K562 (cell line): ENCODE measurements around the gene JAKMIP1. TPM values are rescaled to one million over a fixed set of nuclear protein-coding genes. Genes with fewer than 3 reads are reported as not detected.

Source experiments
- ATAC-seq: fragments of 200-7000 bp; cut with Tn5 transposase; 3 replicates; pipeline ENCODE4 v1.9.1; 2020; ENCODE audit warnings: moderate library complexity
- BruUV-seq: library from RNA; stranded (reverse); fragments of 400-500 nt; replicated peaks from 2 replicates; lab custom pipeline; 2021; lab: Mats Ljungman, UMichigan
- CTCF ChIA-PET: fragments of 300-600 bp; formaldehyde crosslinking; extraction: SDS; loops from one replicate; lab custom pipeline; 2021; ENCODE audit warnings: low intra/inter-chr PET ratio; lab: Yijun Ruan, JAX
- POLR2A ChIA-PET: fragments of 300-600, 350-650 bp; sonication (Branson Sonifier 250); formaldehyde crosslinking; extraction: SDS; loops from one replicate; lab custom pipeline; 2021; ENCODE audit warnings: antibody characterized with exemption, inconsistent platforms; lab: Yijun Ruan, JAX
- DNase-seq, 4 experiments: peaks; one replicate each; pipeline versions ENCODE4 v3.0.0 to v3.0.0-alpha.2; 2011 to 2018; ENCODE audit warnings: low spot score in 3 of 4, mixed read lengths in 3 of 4; ENCODE audit errors: extremely low read depth in 1 of 4
- FAIRE-seq: peaks from 2 replicates; lab custom pipeline; 2011; peaks lifted over from hg19 to GRCh38; lab: Jason Lieb, UNC
- H2AFZ ChIP-seq: 2 replicates; pipeline ENCODE4 v1.6.0; 2011; ENCODE audit warnings: low read depth, low read length, control low read depth, inconsistent platforms
- H3K27ac ChIP-seq: fragments of 200-600 bp; 3 replicates; pipeline ENCODE4 v1.8.0; 2011; ENCODE audit warnings: low read depth, mild to moderate bottlenecking, control low read depth, inconsistent platforms, low read length, moderate library complexity, mixed read lengths; ENCODE audit errors: extremely low read depth
- H3K27me3 ChIP-seq, 2 experiments: fragments of 300-600 bp in 1 of 2; 2 replicates in 1 of 2; 3 replicates in 1 of 2; pipeline versions ENCODE4 v1.6.0 to v1.8.0; 2011; ENCODE audit warnings: inconsistent platforms in 2 of 2, low read length in 2 of 2, mild to moderate bottlenecking in 1 of 2, mixed read lengths in 1 of 2, moderate library complexity in 1 of 2; ENCODE audit not compliant: control insufficient read depth in 2 of 2, insufficient read depth in 2 of 2
- H3K36me3 ChIP-seq: fragments of 300-600 bp; 3 replicates; pipeline ENCODE4 v1.8.0; 2011; ENCODE audit warnings: mild to moderate bottlenecking, low read length, inconsistent platforms; ENCODE audit not compliant: control insufficient read depth, insufficient read depth
- H3K4me1 ChIP-seq, 2 experiments: fragments of 200-600 bp in 1 of 2; replicated peaks in 1 of 2; 2 replicates in 1 of 2; 3 replicates in 1 of 2; pipeline versions ENCODE4 v1.5.1 to v1.8.0; 2011; ENCODE audit warnings: inconsistent platforms in 2 of 2, low read length in 2 of 2, mild to moderate bottlenecking in 1 of 2, mixed read lengths in 1 of 2, moderate library complexity in 1 of 2; ENCODE audit not compliant: control insufficient read depth in 2 of 2, insufficient read depth in 2 of 2
- H3K4me2 ChIP-seq: 2 replicates; pipeline ENCODE4 v1.6.1; 2011; ENCODE audit warnings: low read length, control low read depth, inconsistent platforms, mixed read lengths; ENCODE audit not compliant: insufficient read depth
- H3K4me3 ChIP-seq: fragments of 200-600 bp; sonication (generic), shearing (Covaris generic); 2 replicates; pipeline ENCODE4 v1.5.1; 2016; ENCODE audit warnings: control low read depth, inconsistent platforms
- H3K79me2 ChIP-seq: fragments of 200-600 bp; 3 replicates; pipeline ENCODE4 v1.8.0; 2011; ENCODE audit warnings: low read length, inconsistent platforms; ENCODE audit not compliant: control insufficient read depth, insufficient read depth
- H3K9ac ChIP-seq, 2 experiments: 2 replicates each; pipeline versions ENCODE4 v1.6.0 to v1.6.1; 2011; ENCODE audit warnings: low read depth in 2 of 2, low read length in 2 of 2, control low read depth in 1 of 2, inconsistent platforms in 1 of 2, mild to moderate bottlenecking in 1 of 2, mixed read lengths in 1 of 2; ENCODE audit not compliant: insufficient read depth in 1 of 2
- H3K9me1 ChIP-seq: one replicate; pipeline ENCODE4 v1.6.0; 2011; ENCODE audit warnings: inconsistent platforms, mild to moderate bottlenecking, low read length, moderate library complexity; ENCODE audit not compliant: control insufficient read depth, insufficient read depth
- H3K9me3 ChIP-seq: replicated peaks from 2 replicates; pipeline ENCODE4 v1.5.1; 2011; ENCODE audit warnings: low read depth, low read length, inconsistent platforms; ENCODE audit not compliant: control insufficient read depth, insufficient read depth
- H4K20me1 ChIP-seq: replicated peaks from 2 replicates; pipeline ENCODE4 v1.6.1; 2011; ENCODE audit warnings: low read length, inconsistent platforms, mixed read lengths; ENCODE audit not compliant: control insufficient read depth, insufficient read depth
- CBX5 ChIP-seq: IDR thresholded peaks from 2 replicates; pipeline ENCODE4 v1.6.1; 2014; ENCODE audit warnings: low read depth, borderline replicate concordance
- ETS2 ChIP-seq: IDR thresholded peaks from 2 replicates; pipeline ENCODE4 v1.6.1; 2016; ENCODE audit warnings: borderline replicate concordance, missing genetic modification characterization, mild to moderate bottlenecking, moderate library complexity, missing compliant biosample characterization; ENCODE audit not compliant: poor library complexity, severe bottlenecking
- ZNF436 ChIP-seq: fragments of 250-450, 450-650 bp; sonication (Bioruptor Pico); formaldehyde crosslinking; IDR thresholded peaks from 2 replicates; pipeline ENCODE4 v1.7.0; 2020; ENCODE audit warnings: mild to moderate bottlenecking
- WGBS: fragments of 100-300 bp; shearing (Covaris generic); methylation state at CpG from one replicate; pipeline ENCODE4 v1.1.6; 2016; ENCODE audit warnings: low coverage, mixed read lengths; ENCODE audit not compliant: insufficient coverage; ENCODE audit errors: missing lambda C conversion rate; 5-methylcytosine and 5-hydroxymethylcytosine counted together
- in situ Hi-C: fragments of 300-500 bp; cut with MboI; formaldehyde crosslinking; loops from 4 replicates; pipeline ENCODE4 v1.15.0; 2018; ENCODE audit warnings: inconsistent platforms, mixed read lengths
- intact Hi-C: fragments of 100-400 bp; cut with micrococcal nuclease; formaldehyde crosslinking; loops from 2 replicates; pipeline ENCODE4 v1.14.2; 2022
- polyA plus RNA-seq, 8 experiments: library from polyadenylated mRNA; depleted of rRNA in 4 of 8; stranded (reverse) in 5 of 8; unstranded in 3 of 8; fragments of >200 nt; fragmentation: Nextera tagmentation in 2 of 8; fragmentation: Illumina TruSeq in 1 of 8; extraction: Ambion mirVana in 2 of 8; extraction: Trizol in 1 of 8; gene quantifications; 2 replicates each; pipeline versions ENCODE4 v1.2.1 to v1.2.3, GENCODE V29; 2011 to 2014; ENCODE audit warnings: inconsistent platforms in 1 of 8, missing spikeins in 1 of 8
- total RNA-seq, 7 experiments: library from RNA; depleted of rRNA in 6 of 7; stranded (reverse); fragments of >200 nt in 6 of 7; fragmentation: Illumina TruSeq in 2 of 7; extraction: Trizol in 2 of 7; gene quantifications; 2 replicates each; pipeline versions ENCODE4 v1.2.1 to v1.2.3, GENCODE V29; 2011 to 2021; ENCODE audit warnings: low replicate concordance in 1 of 7
- TF ChIP-seq, protein P1 (sequence below): fragments of 250-450 bp; sonication (Bioruptor Pico); IDR thresholded peaks from 2 replicates; pipeline ENCODE4 v1.4.0; 2020
- TF ChIP-seq, protein P2 (sequence below): fragments of 250-450 bp; sonication (Bioruptor Pico); IDR thresholded peaks from 2 replicates; pipeline ENCODE4 v1.4.0; 2020; ENCODE audit warnings: borderline replicate concordance

The JAKMIP1 gene
- total and polyA plus RNA-seq, 9 of the 15 experiments (the other 6 are each of a cell fraction or from before 2014, with no cell fraction given) = not detected

DNA sequence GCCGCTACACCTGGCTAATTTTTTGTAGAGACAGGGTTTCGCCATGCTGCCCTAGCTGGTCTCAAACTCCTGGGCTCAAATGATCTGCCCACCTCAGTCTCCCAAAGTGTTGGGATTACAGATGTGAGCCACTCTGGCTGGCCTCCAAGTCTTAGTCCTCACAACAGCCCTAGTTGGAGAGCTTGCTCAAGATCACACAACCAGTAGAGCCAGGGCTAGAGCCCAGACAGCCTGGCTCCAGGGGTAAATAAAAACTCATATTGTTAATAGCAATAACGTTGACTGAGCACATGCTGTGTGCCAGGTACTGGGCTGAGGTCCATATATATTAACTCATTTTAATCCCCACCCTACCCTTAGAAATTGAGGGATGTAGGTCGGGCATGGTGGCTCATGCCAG is 7.3 kb upstream of the JAKMIP1 start:
- CTCF ChIA-PET = no interaction called here
- DNase-seq (no peak), FAIRE-seq (no peak), ATAC-seq (no peak)
- H3K9me3 ChIP-seq = no peaks in the 10 kb centered on the region
- no peak overlapping the region for H2AFZ ChIP-seq
- TF ChIP-seq, protein P1, sequence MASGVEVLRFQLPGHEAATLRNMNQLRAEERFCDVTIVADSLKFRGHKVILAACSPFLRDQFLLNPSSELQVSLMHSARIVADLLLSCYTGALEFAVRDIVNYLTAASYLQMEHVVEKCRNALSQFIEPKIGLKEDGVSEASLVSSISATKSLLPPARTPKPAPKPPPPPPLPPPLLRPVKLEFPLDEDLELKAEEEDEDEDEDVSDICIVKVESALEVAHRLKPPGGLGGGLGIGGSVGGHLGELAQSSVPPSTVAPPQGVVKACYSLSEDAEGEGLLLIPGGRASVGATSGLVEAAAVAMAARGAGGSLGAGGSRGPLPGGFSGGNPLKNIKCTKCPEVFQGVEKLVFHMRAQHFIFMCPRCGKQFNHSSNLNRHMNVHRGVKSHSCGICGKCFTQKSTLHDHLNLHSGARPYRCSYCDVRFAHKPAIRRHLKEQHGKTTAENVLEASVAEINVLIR = no peak
- TF ChIP-seq, protein P2, sequence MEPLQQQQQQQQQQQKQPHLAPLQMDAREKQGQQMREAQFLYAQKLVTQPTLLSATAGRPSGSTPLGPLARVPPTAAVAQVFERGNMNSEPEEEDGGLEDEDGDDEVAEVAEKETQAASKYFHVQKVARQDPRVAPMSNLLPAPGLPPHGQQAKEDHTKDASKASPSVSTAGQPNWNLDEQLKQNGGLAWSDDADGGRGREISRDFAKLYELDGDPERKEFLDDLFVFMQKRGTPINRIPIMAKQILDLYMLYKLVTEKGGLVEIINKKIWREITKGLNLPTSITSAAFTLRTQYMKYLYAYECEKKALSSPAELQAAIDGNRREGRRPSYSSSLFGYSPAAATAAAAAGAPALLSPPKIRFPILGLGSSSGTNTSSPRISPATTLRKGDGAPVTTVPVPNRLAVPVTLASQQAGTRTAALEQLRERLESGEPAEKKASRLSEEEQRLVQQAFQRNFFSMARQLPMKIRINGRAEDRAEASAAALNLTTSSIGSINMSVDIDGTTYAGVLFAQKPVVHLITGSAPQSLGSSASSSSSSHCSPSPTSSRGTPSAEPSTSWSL (CRISPR knock-in tag) = no peak
- no peak for TF ChIP-seq ETS2
- no peak for TF ChIP-seq ZNF436 (CRISPR knock-in tag)
- no peak for TF ChIP-seq CBX5
- H3K27ac ChIP-seq = no peak overlapping the region
- H3K4me3 ChIP-seq = no peak overlapping the region
- H3K36me3 ChIP-seq = no peaks in the 10 kb centered on the region
- WGBS = 0% methylated on average over 4 of the region's 4 CpGs
- no TSS peak for BruUV-seq
- intact Hi-C loops (no loop called here), in situ Hi-C loops (no loop called here)
- no peaks in the 10 kb centered on the region for H4K20me1 ChIP-seq
- no peak overlapping the region for H3K4me2 ChIP-seq
- H3K9ac ChIP-seq = no peak overlapping the region
- H3K9me1 ChIP-seq = no peaks in the 10 kb centered on the region
- no peaks in the 10 kb centered on the region for H3K4me1 ChIP-seq
- H3K79me2 ChIP-seq = no peaks in the 10 kb centered on the region
- H3K27me3 ChIP-seq = peaks cover 0 to 8% of the 10 kb centered on the region in 2 experiments; a peak in 1 of 5 replicates
- POLR2A ChIA-PET = interaction anchor here (0.8 to 0.9 kb wide), 2 partner anchors 16 to 166 kb away, joined by 3 to 4 read pairs; no protein-coding TSS in a partner anchor
